BE2C (cell line): Measurements from ENCODE around the gene LRBA.

Experiments
- DNase-seq: peaks from one replicate; pipeline ENCODE4 v3.0.0-alpha.2; 2020
- H3K27me3 ChIP-seq: fragments of 250-450 bp; sonication (Bioruptor Pico); 2 replicates; pipeline ENCODE4 v1.5.1; 2020; ENCODE audit warnings: mild to moderate bottlenecking
- H3K36me3 ChIP-seq: fragments of 250-450 bp; sonication (Bioruptor Pico); 2 replicates; pipeline ENCODE4 v1.5.1; 2020; ENCODE audit warnings: mild to moderate bottlenecking
- H3K4me1 ChIP-seq: fragments of 250-450 bp; sonication (Bioruptor Pico); 2 replicates; pipeline ENCODE4 v1.5.1; 2020
- H3K4me3 ChIP-seq: 2 replicates; pipeline ENCODE4 v1.5.1; 2011; ENCODE audit warnings: low read depth, low read length
- H3K9me3 ChIP-seq: fragments of 250-450 bp; sonication (Bioruptor Pico); 2 replicates; pipeline ENCODE4 v1.5.1; 2020
- TF ChIP-seq, protein P1 (sequence below): IDR thresholded peaks from 2 replicates; pipeline ENCODE4 v1.5.1; 2012; ENCODE audit warnings: mild to moderate bottlenecking, low read depth, low read length

Gene LRBA

DNA sequence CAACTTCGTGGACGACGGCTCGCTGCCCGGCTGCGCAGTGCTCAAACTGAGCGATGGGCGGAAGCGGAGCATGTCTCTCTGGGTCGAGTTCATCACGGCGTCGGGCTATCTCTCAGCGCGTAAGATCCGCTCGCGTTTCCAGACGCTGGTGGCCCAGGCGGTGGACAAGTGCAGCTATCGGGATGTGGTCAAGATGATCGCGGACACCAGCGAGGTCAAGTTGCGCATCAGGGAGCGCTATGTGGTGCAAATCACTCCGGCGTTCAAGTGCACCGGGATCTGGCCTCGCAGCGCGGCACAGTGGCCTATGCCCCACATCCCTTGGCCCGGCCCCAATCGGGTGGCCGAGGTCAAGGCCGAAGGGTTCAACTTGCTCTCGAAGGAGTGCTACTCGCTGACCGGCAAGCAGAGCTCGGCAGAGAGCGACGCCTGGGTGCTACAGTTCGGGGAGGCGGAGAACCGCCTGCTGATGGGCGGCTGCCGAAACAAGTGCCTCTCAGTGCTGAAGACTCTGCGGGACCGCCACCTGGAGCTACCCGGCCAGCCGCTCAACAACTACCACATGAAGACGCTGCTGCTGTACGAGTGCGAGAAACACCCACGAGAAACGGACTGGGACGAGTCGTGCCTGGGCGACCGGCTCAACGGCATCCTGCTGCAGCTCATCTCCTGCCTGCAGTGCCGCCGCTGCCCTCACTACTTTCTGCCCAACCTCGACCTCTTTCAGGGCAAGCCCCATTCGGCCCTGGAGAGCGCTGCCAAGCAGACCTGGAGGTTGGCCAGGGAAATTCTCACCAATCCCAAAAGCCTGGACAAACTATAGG is 431.6 kb downstream of the LRBA start:
- no peaks in the 10 kb centered on the region for H3K4me1 ChIP-seq
- peak; percentile 68 for DNase-seq

GRCh38 chr4:150582873-150583286 is 432.2 kb downstream of the LRBA start:
- no peaks in the 10 kb centered on the region for H3K27me3 ChIP-seq
- no peaks in the 10 kb centered on the region for H3K4me1 ChIP-seq
- no peaks in the 10 kb centered on the region for H3K9me3 ChIP-seq
- TF ChIP-seq, protein P1, sequence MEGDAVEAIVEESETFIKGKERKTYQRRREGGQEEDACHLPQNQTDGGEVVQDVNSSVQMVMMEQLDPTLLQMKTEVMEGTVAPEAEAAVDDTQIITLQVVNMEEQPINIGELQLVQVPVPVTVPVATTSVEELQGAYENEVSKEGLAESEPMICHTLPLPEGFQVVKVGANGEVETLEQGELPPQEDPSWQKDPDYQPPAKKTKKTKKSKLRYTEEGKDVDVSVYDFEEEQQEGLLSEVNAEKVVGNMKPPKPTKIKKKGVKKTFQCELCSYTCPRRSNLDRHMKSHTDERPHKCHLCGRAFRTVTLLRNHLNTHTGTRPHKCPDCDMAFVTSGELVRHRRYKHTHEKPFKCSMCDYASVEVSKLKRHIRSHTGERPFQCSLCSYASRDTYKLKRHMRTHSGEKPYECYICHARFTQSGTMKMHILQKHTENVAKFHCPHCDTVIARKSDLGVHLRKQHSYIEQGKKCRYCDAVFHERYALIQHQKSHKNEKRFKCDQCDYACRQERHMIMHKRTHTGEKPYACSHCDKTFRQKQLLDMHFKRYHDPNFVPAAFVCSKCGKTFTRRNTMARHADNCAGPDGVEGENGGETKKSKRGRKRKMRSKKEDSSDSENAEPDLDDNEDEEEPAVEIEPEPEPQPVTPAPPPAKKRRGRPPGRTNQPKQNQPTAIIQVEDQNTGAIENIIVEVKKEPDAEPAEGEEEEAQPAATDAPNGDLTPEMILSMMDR: no peak
- H3K36me3 ChIP-seq: peaks cover 63% of the 10 kb centered on the region
- peak overlapping the region; percentile 91 for H3K4me3 ChIP-seq
- DNase-seq: peak; percentile 38

More for the DNA sequence above, 431.6 kb downstream of the LRBA start:
- peak overlapping the region; percentile 91 for H3K4me3 ChIP-seq
- no peaks in the 10 kb centered on the region for H3K27me3 ChIP-seq
- peaks cover 64% of the 10 kb centered on the region for H3K36me3 ChIP-seq
- no peaks in the 10 kb centered on the region for H3K9me3 ChIP-seq
- TF ChIP-seq, protein P1: 0 out of 2 replicates have a peak, but pooled peaks have one; percentile 4

DNA sequence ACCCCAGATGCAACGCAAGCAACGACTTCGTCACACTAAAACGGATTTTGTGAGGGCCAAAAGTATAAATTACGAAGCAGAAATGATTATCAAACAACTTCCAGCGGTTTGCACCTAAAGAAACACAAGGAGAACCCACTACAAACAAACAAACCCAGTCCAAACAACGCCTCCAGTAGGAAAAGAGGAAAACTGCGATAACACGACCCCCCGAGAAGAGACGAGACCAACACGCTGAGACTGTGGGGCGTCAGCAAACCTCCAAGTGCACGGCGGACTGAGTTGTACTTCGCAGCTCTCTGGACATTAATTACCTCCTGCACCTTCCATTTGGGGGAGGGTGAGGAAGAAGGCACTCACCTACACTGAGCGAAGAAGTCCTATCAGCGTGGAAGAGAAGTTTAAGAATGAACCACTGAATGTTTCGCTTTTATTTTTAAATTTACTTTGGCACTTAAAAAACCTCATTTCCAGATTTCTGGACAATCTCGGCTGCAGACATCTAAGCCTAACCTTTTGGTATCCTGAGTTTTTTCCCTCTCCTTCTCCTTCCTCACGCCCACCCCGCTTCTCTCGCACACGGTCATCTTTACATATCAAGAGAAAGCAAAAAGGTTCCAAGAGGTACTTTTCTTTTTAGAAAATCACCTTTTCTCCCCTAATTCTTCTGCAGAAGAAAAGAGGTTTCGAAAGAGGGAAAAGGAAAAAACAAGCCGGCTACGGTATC is 432.8 kb downstream of the LRBA start, which contains the start of gene MAB21L2:
MAB21L2 (plus strand) TSS at position 6 of the 727 bp plus-strand sequence. CDS start 879 bp downstream, outside the sequence.
- H3K4me3 ChIP-seq: peak within 1 kb of the TSS; percentile 91
- peak; percentile 64 for DNase-seq
- TF ChIP-seq, protein P1: peak; percentile 21; the same call in 1 of the 2 replicates

GRCh38 chr4:150581641-150582051 is 433.4 kb downstream of the LRBA start:
- TF ChIP-seq, protein P1: no peak
- DNase-seq: peak; percentile 90
- Histone ChIP-seq H3K27me3 (no peaks in the 10 kb centered on the region), H3K36me3 (peaks cover 50% of the 10 kb centered on the region), H3K4me3 (peak overlapping the region; percentile 91), H3K9me3 (no peaks in the 10 kb centered on the region), H3K4me1 (no peaks in the 10 kb centered on the region)

More for the DNA sequence above, 432.8 kb downstream of the LRBA start, which contains the start of gene MAB21L2:
- Histone ChIP-seq H3K4me1 (no peaks in the 10 kb centered on the region), H3K36me3 (peaks cover 57% of the 10 kb centered on the region), H3K9me3 (no peaks in the 10 kb centered on the region), H3K27me3 (no peaks in the 10 kb centered on the region)

GRCh38 chr4:150581056-150581605 is 434.0 kb downstream of the LRBA start:
- TF ChIP-seq, protein P1: no peak
- no peak for DNase-seq
- no peaks in the 10 kb centered on the region for H3K27me3 ChIP-seq
- no peaks in the 10 kb centered on the region for H3K9me3 ChIP-seq
- H3K4me3 ChIP-seq: peak overlapping the region; percentile 91
- no peaks in the 10 kb centered on the region for H3K4me1 ChIP-seq
- H3K36me3 ChIP-seq: peaks cover 45% of the 10 kb centered on the region
